Natural killer cell treated with Interleukin-12 subunit alpha and Interleukin-12 subunit beta and Interleukin-15 and Interleukin-18, amount 100 ng/mL, for 72 hours (primary cell): Measurements from ENCODE around the gene BRI3. TPM values are rescaled to one million over a fixed set of nuclear protein-coding genes. Genes with fewer than 3 reads are reported as not detected.

Source experiments
- ATAC-seq, 2 donors: fragments of 150-1000 bp; cut with Tn5 transposase in 1 of 2; sonication (Bioruptor Pico), chemical (Tn5 transposase) in 1 of 2; 2 replicates each; pipeline ENCODE4 v1.10.0; 2021
- DNase-seq: peaks from one replicate; pipeline ENCODE4 v3.0.0; 2022; ENCODE audit warnings: low spot score
- H3K27ac Mint-ChIP-seq, 2 donors: 1 replicate in 1 of 2; 2 replicates in 1 of 2; pipeline ENCODE4 v1.8.0; 2022; ENCODE audit warnings: mixed read lengths in 2 of 2, mild to moderate bottlenecking in 1 of 2, moderate library complexity in 1 of 2
- H3K27me3 Mint-ChIP-seq, 2 donors: 1 replicate in 1 of 2; 2 replicates in 1 of 2; pipeline ENCODE4 v1.8.0; 2022; ENCODE audit warnings: mixed read lengths in 2 of 2
- H3K36me3 Mint-ChIP-seq: one replicate; pipeline ENCODE4 v1.8.0; 2022; ENCODE audit warnings: mixed read lengths
- H3K4me1 Mint-ChIP-seq, 2 donors: 1 replicate in 1 of 2; 2 replicates in 1 of 2; pipeline ENCODE4 v1.8.0; 2022; ENCODE audit warnings: low read depth in 2 of 2, mixed read lengths in 2 of 2, mild to moderate bottlenecking in 1 of 2
- H3K4me3 Mint-ChIP-seq: one replicate; pipeline ENCODE4 v1.8.0; 2022; ENCODE audit warnings: mixed read lengths
- H3K9me3 Mint-ChIP-seq: 2 replicates; pipeline ENCODE4 v1.8.0; 2022; ENCODE audit warnings: mixed read lengths
- total RNA-seq, 2 donors: library from RNA; stranded (reverse); gene quantifications; one replicate each; pipeline ENCODE4 v1.2.3, GENCODE V29; 2022

The BRI3 gene
- total RNA-seq, 2 donors from 2014 or later, result 40.3 to 48.6 TPM

DNA sequence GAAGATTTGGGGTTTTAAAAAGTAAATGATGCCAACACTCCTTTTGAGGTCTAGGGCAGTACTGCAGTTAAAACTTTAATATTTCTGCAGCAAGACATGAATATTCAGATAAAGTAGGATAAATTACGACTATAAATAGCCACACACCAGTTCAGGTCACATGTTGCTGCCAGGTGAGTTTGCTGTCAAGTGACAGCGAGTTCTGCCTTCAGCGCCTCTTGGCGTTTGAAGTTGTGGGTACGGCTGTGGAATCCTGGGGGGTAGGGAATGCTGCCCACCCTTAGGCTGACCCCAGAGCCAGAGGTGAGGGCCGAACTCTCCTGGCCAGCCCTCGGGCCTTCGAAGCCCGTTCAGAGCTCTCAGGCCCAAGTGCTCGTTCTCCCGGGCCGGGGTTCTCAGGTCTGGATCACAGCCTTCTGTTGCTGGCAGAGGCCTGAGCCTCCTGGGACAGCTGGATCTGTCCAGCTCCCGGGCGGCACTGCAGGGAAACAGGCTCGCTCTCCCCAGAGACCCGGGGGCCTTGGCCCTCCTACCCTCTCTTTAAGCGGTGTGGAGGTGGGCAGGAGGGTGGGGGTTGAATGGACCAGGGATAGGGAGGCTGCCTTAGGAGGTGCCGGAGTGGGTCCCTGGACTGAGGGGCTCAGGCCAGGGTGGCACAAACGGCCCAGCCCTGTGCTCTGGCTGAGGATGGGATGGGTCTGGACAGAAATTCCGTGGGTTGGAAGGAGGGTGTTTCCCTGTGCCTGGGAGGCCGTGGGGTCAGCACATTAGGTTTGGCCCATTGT, 5.4 kb downstream of the BRI3 start:
- H3K27me3 Mint-ChIP-seq, result no peaks in the 10 kb centered on the region
- H3K36me3 Mint-ChIP-seq, result no peaks in the 10 kb centered on the region
- ATAC-seq (no peak), DNase-seq (no peak)
- H3K9me3 Mint-ChIP-seq, result no peaks in the 10 kb centered on the region
- H3K27ac Mint-ChIP-seq, result no peak overlapping the region
- peaks cover 20 to 21% of the 10 kb centered on the region in 2 donors for H3K4me1 Mint-ChIP-seq
- H3K4me3 Mint-ChIP-seq, result no peak overlapping the region

DNA sequence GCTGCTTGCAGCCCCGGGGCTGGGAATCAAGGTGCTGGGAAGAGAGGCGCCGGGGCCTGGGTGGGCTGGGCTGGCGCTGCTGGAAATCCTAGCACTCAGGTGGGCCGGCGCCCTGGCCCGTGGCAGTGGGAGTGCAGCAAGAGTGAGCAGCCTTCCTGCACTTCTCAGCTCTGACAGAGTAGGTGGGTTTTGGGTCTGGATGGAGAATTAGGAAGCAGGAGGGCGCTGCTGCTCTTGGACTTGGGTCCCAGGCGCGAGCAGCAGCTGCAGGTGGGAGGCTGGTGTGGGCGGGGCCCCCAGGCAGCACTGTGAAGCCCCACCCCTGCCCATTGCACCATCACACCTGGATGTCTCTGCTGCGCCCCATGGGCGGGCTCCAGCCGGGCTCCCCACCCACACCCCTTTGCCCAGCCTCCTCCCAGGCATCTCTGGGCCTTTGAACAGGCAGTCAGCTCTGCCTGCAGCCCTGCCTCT, 6.0 kb downstream of the BRI3 start:
- no peaks in the 10 kb centered on the region for H3K36me3 Mint-ChIP-seq
- no peaks in the 10 kb centered on the region for H3K27me3 Mint-ChIP-seq
- no peak overlapping the region for H3K4me3 Mint-ChIP-seq
- peaks cover 17 to 18% of the 10 kb centered on the region in 2 donors for H3K4me1 Mint-ChIP-seq
- no peaks in the 10 kb centered on the region for H3K9me3 Mint-ChIP-seq
- ATAC-seq (no peak), DNase-seq (no peak)
- H3K27ac Mint-ChIP-seq, result no peak overlapping the region

DNA sequence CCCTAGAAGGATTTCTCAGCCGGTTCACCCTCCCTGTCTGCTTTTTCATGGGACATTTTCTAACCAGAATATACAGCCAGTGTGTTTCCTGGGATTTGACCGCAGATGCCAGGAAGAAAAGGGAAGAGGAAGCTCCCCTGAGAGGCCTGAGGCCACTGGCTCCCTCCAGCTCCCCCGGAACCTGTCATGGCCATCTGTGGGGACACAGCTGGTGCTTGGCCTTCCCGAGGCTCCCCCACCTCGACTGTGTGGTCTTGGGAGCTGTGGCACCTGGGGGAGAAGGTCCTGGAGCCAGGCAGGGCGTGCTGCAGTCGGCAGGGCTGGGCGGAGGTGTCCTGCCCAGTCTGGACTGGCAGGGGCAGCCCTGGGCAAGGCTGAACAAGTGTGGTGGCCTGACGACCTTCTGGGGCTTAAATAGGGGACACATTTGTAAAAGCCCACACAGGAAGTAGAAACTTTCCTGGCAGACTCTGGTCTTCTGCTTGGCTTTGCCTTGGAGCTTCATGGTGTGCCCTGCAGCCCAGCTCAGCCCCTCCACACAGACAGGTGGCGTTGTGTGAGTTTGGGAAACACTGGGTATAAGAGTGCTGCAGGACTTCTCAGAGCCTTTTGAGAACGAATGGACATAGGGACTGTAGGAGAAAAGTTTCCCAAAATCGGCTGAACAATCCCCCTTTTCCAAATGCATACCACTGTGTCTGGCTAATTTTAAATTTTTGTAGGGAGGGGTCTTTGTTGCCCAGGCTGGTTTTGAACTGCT, 6.8 kb downstream of the BRI3 start:
- DNase-seq, result no peak
- Mint-ChIP-seq H3K36me3 (no peaks in the 10 kb centered on the region), H3K4me1 (peaks cover 9 to 12% of the 10 kb centered on the region in 2 donors), H3K9me3 (no peaks in the 10 kb centered on the region), H3K27ac (no peak overlapping the region), H3K27me3 (no peaks in the 10 kb centered on the region), H3K4me3 (no peak overlapping the region)
- ATAC-seq, result no peak

DNA sequence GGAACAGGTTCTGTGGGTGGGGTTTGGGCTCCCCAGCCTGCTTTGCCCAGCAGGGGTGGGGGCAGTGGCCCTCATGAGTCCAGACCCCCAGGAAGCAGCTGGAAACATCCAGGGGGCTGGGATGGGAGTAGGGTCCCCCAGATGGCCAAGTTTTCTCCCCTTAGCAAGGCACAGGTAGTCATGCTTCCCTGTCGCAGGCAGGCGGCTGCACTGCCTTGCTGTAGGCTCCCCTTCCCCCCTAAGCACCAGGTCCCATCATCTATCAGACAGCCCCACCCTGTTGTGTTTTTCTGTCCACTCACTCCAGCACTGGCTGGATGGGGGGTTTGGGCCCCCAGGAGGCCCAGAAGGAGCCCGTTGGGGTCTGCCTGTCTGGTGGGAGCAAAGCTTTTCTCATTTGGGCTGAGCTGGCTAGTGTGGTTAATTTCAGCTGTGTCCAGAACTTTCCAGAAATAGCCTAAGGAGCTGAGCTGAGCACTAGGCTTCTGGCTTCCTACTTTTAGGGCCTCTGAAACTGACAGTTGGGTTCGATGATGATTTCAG, 7.9 kb downstream of the BRI3 start:
- H3K9me3 Mint-ChIP-seq, result no peaks in the 10 kb centered on the region
- H3K27me3 Mint-ChIP-seq, result no peaks in the 10 kb centered on the region
- no peak overlapping the region for H3K4me3 Mint-ChIP-seq
- no peak overlapping the region for H3K27ac Mint-ChIP-seq
- ATAC-seq (no peak), DNase-seq (no peak)
- no peaks in the 10 kb centered on the region for H3K36me3 Mint-ChIP-seq
- peaks cover 5 to 9% of the 10 kb centered on the region in 2 donors for H3K4me1 Mint-ChIP-seq

DNA sequence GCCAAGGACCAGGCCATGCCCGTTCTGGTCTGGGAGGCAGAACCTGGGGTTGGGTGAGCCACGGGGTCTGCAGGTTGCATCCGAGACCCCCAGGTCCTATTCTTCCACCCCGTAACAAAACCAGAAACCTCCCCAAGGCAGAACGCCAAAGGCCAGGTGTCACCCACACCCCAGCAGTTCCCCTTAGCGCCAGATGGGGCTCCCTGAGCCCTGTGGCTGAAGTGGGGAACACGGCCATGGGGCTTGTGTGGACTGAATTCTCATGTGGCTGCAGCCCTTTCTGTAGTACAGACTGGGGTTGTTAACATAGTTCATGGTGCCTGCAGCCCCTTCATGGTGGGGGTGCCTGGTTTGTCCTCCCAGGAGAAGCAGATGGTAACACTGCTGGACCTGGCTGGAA, 10.2 kb downstream of the BRI3 start:
- no peak for DNase-seq
- no peak for ATAC-seq
- peaks cover 0 to 3% of the 10 kb centered on the region in 2 donors for H3K4me1 Mint-ChIP-seq
- no peak overlapping the region for H3K4me3 Mint-ChIP-seq
- H3K27me3 Mint-ChIP-seq, result no peaks in the 10 kb centered on the region
- H3K27ac Mint-ChIP-seq, result no peak overlapping the region
- no peaks in the 10 kb centered on the region for H3K9me3 Mint-ChIP-seq
- no peaks in the 10 kb centered on the region for H3K36me3 Mint-ChIP-seq

DNA sequence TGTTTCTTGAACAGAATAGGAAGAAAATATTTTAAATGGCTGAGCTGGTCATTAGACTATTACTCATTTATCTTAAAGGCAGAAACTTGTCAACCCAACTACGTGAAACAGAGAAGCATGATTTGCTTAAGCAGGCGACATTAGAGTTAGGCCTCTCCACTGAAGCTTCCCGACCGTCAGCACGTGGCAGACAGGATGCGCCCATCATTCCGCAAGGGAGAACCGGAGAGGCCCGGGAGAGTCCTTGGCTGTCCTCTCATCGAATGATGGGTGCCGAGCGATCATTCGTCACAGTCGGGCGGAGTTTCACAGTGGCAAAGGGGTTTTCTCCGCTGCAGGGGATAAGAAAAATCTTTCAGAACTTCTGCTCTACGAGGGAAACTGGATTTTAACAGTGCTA, 11.8 kb downstream of the BRI3 start:
- Mint-ChIP-seq H3K9me3 (no peaks in the 10 kb centered on the region), H3K27ac (no peak overlapping the region), H3K27me3 (no peaks in the 10 kb centered on the region), H3K4me1 (peaks cover 0 to 3% of the 10 kb centered on the region in 2 donors), H3K4me3 (no peak overlapping the region), H3K36me3 (no peaks in the 10 kb centered on the region)
- no peak for ATAC-seq
- no peak for DNase-seq

DNA sequence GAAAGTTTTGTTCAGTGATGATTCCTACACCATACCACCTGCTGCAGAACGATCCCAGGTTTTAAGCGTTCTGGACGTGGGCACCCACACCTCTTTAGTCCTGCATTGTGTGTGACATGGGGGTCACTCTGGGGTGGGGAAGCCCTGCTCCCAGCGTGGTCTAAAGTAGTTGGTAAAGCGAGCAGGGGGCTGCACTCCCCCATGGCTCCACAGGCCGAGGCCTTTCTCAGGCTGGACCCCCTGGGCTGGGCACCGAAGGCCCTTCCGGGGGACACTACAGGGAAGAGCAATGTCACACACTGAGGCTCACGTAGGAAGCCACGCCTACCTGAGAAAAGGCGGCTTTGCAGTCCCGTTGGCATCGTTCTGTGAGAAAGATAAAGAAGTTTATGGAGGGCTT, 12.3 kb downstream of the BRI3 start:
- ATAC-seq (no peak), DNase-seq (no peak)
- Mint-ChIP-seq H3K27ac (no peak overlapping the region), H3K36me3 (no peaks in the 10 kb centered on the region), H3K9me3 (no peaks in the 10 kb centered on the region), H3K4me3 (no peak overlapping the region), H3K4me1 (no peaks in the 10 kb centered on the region), H3K27me3 (no peaks in the 10 kb centered on the region)

DNA sequence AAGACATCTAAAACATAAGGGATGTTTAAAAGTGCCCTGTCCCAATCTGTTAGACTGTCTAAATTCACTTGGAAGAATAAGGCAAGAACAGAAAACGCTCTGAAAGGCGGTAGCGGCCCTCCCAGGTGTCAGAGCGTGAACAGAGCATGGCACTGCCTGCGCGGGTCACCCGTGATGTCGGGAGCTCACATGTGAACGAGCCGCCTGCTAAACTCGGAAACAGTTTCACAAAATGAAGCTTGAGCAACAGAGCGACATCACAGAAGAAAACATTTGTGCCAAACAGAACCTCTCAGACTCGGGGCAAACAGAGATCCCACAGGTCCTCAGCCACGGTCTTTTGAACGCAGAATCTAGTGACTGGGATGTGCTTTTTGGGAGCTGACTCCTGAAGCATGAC, 12.8 kb downstream of the BRI3 start:
- Mint-ChIP-seq H3K27ac (no peak overlapping the region), H3K9me3 (no peaks in the 10 kb centered on the region), H3K27me3 (no peaks in the 10 kb centered on the region), H3K4me3 (no peak overlapping the region), H3K4me1 (no peaks in the 10 kb centered on the region), H3K36me3 (no peaks in the 10 kb centered on the region)
- ATAC-seq, result no peak
- DNase-seq, result no peak

DNA sequence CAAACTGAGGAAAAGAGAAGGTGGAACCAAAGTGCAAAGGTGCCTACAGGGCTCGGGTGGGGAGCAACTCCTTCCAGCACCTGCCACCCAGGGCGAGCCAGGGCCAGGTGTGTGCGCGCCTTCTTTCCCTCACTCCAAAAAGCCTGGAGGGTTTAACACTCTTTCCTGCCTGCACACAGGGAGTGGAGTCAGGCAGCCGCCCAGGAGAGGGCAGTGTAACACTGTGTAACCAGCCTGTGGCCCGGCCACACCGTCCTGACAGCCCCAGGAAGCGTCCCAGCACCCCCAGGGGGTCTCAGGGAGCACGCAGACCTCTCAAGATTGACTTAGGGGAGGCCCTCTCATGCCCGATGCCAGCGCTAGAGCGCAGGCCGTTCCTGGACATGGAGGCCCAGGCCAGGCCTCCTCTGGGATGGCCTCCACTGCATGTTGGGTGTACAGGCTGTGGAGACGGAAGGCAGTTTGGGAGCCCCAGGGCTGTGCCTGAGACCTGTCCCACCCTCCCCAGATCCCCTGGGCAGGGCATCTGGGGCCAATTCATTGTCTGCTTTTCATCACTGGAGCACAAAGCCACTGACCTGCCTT, 13.4 kb downstream of the BRI3 start:
- Mint-ChIP-seq H3K9me3 (no peaks in the 10 kb centered on the region), H3K4me1 (no peaks in the 10 kb centered on the region), H3K27ac (no peak overlapping the region), H3K4me3 (no peak overlapping the region), H3K36me3 (no peaks in the 10 kb centered on the region), H3K27me3 (no peaks in the 10 kb centered on the region)
- no peak for DNase-seq
- ATAC-seq, result peak; percentile 55

DNA sequence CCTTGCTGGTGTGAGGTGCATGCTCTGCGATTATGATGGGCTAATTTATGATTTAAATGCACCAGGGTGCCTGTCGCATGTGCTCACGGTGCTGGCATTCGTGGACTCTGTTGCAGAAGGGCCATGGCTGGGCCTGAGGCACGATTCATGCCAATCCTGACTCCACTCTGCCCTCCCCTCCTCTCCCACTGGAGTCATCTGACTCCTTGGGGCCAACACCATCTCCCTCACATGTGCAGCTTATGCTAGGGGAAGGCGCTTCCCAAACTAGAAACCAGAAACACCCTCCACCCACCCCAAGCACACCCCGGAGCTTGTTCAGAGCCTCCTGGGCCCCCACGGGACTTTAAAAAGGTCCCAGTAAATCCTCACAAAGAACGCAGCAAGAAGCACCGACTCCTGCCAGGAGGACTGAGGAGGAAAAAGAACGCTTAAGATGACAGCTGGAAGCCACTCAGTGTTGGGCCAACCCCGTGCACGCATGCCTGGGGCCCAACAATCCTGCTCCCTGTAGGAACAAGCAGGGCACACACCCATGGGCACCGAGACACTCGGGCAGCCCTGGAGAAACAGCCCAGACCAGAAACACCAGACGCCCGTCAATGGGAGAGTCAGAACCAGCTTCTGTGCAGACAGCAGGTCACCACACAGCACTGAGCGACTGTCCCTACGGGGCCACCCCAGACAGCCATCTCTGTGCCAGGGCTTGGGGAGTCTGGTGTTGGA, 14.1 kb downstream of the BRI3 start:
- H3K27me3 Mint-ChIP-seq, result no peaks in the 10 kb centered on the region
- no peak for DNase-seq
- no peak overlapping the region for H3K27ac Mint-ChIP-seq
- no peaks in the 10 kb centered on the region for H3K4me1 Mint-ChIP-seq
- no peak overlapping the region for H3K4me3 Mint-ChIP-seq
- H3K36me3 Mint-ChIP-seq, result no peaks in the 10 kb centered on the region
- no peak for ATAC-seq
- H3K9me3 Mint-ChIP-seq, result no peaks in the 10 kb centered on the region

DNA sequence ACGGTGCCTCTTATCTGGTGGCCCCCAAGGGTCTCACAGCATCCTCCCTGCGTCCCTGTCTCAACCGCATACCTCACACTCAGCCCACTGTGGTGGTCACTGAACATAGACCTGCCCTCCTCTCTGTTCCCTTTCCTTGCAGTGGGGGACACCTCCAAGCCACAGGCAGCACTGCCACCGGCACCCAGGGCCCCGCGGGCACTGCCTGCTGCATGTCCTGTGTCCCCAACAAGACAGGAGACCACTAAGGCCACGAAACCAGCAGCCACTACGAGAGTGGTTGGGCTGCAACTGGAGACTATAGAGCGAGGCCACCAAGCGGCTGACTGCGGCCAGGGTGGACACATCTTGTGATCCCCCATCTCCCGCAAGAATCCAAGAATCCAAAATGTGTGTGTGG, 15.3 kb downstream of the BRI3 start:
- no peaks in the 10 kb centered on the region for H3K9me3 Mint-ChIP-seq
- H3K4me3 Mint-ChIP-seq, result no peak overlapping the region
- no peaks in the 10 kb centered on the region for H3K27me3 Mint-ChIP-seq
- H3K36me3 Mint-ChIP-seq, result no peaks in the 10 kb centered on the region
- no peak for ATAC-seq
- DNase-seq, result no peak
- no peak overlapping the region for H3K27ac Mint-ChIP-seq
- peaks cover 0 to 4% of the 10 kb centered on the region in 2 donors for H3K4me1 Mint-ChIP-seq

DNA sequence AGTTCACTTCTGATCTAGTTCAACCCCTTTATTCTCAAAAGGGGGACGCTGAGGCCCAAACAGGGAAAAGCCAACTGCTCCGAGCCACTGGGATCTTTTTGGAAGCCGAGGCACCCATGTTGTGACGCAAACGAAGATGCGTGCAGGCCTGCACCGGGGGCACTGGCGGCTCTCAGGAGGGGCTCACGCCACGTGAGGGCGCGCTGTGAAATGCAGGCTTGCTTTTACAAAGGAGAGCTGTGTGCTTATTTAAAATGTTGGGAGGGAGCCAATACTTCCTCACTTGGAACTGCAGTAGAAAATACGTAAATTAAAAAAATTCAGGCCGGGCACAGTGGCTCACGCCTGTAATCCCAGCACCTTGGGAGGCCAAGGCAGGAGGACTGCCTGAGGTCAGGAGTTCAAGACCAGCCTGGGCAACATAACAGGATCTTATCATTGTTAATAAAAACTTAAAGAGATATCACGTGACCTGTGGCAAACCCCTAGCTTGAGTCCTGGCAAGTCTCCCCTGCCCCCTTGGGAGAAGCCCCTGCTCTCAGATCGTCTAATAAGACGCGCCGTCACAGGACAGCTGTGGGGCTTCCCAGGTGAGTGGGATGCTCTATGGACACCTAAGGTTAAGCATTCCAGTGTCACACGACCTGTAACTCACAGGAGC, 16.3 kb downstream of the BRI3 start:
- ATAC-seq (no peak), DNase-seq (no peak)
- Mint-ChIP-seq H3K4me3 (no peak overlapping the region), H3K9me3 (no peaks in the 10 kb centered on the region), H3K36me3 (no peaks in the 10 kb centered on the region), H3K4me1 (peaks cover 0 to 4% of the 10 kb centered on the region in 2 donors), H3K27me3 (no peaks in the 10 kb centered on the region), H3K27ac (no peak overlapping the region)
